SK-N-DZ (cell line): ENCODE data around the gene ANO6.
A peak's percentile ranks its signal among the peaks of the same experiment; 100 is the strongest.
"Not testable (repeated sequence)": the region's sequence is repeated elsewhere in the genome, so short reads cannot be mapped to it uniquely, and the experiment has no call there.

Experiments
- DNase-seq: peaks from one replicate; pipeline ENCODE4 v3.0.0-alpha.2; 2015; ENCODE audit warnings: low spot score

The ANO6 gene

GRCh38 chr12:45242180-45242579, 26.3 kb downstream of the ANO6 start:
- DNase-seq, result no peak

GRCh38 chr12:45243963-45244362, 28.1 kb downstream of the ANO6 start:
- DNase-seq, result no peak

GRCh38 chr12:45244561-45245343, 28.9 kb downstream of the ANO6 start:
- DNase-seq, result no peak

GRCh38 chr12:45246236-45246635, 30.3 kb downstream of the ANO6 start:
- no peak for DNase-seq

- no peak for DNase-seq
Measured at GRCh38 chr12:45247589-45247988, 31.7 kb downstream of the ANO6 start.

- DNase-seq, result no peak
Measured at GRCh38 chr12:45248095-45248494, 32.2 kb downstream of the ANO6 start.

- no peak for DNase-seq
Measured at GRCh38 chr12:45254254-45254653, 38.4 kb downstream of the ANO6 start.

GRCh38 chr12:45256721-45257120, 40.8 kb downstream of the ANO6 start:
- DNase-seq, result no peak

- DNase-seq, result no peak
Measured at GRCh38 chr12:45257185-45257930, 41.5 kb downstream of the ANO6 start.

- DNase-seq, result no peak
Measured at GRCh38 chr12:45259675-45260074, 43.8 kb downstream of the ANO6 start.

- DNase-seq, result peak; percentile 79
Measured at GRCh38 chr12:45260104-45260815, 44.4 kb downstream of the ANO6 start.

- DNase-seq, result no peak
Measured at GRCh38 chr12:45260854-45261253, 45.0 kb downstream of the ANO6 start.

- not testable (repeated sequence) for DNase-seq
Measured at GRCh38 chr12:45262185-45262584, 46.3 kb downstream of the ANO6 start.

GRCh38 chr12:45263587-45263986, 47.7 kb downstream of the ANO6 start:
- no peak for DNase-seq

- DNase-seq, result peak; percentile 97
Measured at GRCh38 chr12:45268672-45269411, 52.9 kb downstream of the ANO6 start.

GRCh38 chr12:45269412-45269751, 53.5 kb downstream of the ANO6 start:
- DNase-seq, result no peak

GRCh38 chr12:45270951-45271350, 55.1 kb downstream of the ANO6 start:
- DNase-seq, result no peak

- no peak for DNase-seq
Measured at GRCh38 chr12:45273717-45274271, 57.9 kb downstream of the ANO6 start.

GRCh38 chr12:45276154-45276755, 60.4 kb downstream of the ANO6 start:
- DNase-seq, result no peak

GRCh38 chr12:45278447-45278846, 62.6 kb downstream of the ANO6 start:
- no peak for DNase-seq
